22Rv1 (cell line): ENCODE measurements around the gene FRMD7.

Experiments
- ZFX ChIP-seq: fragments of 450-650 bp; IDR thresholded peaks from 2 replicates; pipeline ENCODE4 v1.6.1; 2017; ENCODE audit warnings: antibody characterized with exemption, borderline replicate concordance
- TF ChIP-seq, protein P1 (sequence below): fragments of 450-650 bp; IDR thresholded peaks from 2 replicates; pipeline ENCODE4 v1.5.1; 2017; ENCODE audit warnings: mild to moderate bottlenecking

GRCh38 chrX:132101206-132101605, 26.6 kb downstream of the FRMD7 start:
- TF ChIP-seq, protein P1, sequence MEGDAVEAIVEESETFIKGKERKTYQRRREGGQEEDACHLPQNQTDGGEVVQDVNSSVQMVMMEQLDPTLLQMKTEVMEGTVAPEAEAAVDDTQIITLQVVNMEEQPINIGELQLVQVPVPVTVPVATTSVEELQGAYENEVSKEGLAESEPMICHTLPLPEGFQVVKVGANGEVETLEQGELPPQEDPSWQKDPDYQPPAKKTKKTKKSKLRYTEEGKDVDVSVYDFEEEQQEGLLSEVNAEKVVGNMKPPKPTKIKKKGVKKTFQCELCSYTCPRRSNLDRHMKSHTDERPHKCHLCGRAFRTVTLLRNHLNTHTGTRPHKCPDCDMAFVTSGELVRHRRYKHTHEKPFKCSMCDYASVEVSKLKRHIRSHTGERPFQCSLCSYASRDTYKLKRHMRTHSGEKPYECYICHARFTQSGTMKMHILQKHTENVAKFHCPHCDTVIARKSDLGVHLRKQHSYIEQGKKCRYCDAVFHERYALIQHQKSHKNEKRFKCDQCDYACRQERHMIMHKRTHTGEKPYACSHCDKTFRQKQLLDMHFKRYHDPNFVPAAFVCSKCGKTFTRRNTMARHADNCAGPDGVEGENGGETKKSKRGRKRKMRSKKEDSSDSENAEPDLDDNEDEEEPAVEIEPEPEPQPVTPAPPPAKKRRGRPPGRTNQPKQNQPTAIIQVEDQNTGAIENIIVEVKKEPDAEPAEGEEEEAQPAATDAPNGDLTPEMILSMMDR: no peak
- no peak for TF ChIP-seq ZFX
